CD4-positive, alpha-beta T cell treated with Interleukin-17A for 1 hour (primary cell): ENCODE measurements around the gene DCLK1.

ENCODE experiments used
- DNase-seq: peaks from one replicate; pipeline ENCODE4 v3.0.0-alpha.2; 2020

DCLK1 gene

GRCh38 chr13:35930665-35931631 lies 200.2 kb downstream of the DCLK1 start:
- DNase-seq: no peak

DNA sequence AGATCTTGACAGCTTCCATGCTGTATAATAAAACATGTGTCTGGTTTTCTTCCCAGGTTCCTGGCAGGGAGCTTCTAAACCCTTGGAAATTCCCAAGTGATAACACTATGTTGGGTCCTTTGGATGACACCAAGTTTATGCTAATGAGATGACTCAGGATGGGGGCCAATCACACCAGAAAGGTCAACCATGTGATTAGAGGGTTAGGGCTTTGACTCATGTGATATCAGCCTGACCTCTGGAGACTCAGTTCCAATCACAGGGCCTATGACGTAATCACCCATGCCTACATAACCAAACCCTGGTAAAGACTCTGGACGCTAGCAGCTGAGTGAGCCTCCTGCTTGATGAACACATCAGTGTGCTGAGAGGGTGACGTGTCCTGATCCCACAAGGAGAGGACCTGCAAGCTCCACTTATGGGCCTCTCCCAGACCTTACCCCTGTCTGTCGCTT lies 203.6 kb downstream of the DCLK1 start:
- DNase-seq: no peak

- DNase-seq: no peak
Measured at GRCh38 chr13:35926859-35927530, 204.2 kb downstream of the DCLK1 start.

DNA sequence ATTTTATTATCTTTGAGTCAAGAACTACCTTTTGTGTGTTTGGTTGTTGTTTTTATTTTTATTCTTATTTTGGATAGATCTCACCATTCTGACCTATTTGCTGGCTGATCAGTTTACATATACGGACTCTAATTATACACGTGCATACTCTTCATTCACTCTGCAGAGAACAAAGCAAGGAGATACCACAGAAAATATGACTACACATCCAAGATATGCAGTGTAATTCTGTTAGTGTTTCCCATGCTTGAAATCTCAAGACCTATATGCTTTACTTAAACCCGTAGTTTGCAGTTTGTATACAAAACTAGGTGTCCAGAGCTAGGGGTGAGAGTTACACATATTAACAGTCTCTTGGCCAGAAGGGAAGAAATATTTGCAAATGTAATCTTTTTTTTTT lies 205.5 kb downstream of the DCLK1 start:
- no peak for DNase-seq

DNA sequence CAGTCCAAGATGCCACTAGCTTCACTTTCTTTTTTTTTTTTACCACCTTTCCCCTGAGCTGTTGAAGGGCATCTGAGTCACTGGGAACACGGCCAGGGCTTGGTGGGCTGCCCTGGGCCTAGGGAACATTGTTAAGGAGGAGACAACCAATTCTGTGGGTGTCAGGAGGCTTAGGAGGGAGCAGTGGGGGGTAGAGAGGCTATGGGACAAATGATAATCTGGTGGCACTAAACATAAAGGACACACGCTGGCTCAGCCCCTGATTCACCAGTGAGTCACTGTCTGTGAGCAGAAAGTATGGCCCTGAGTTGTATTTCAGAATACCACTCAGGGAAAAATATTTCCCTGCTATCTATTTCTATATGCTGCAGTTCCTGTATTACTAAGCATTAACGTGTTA lies 207.8 kb downstream of the DCLK1 start:
- DNase-seq: no peak

DNA sequence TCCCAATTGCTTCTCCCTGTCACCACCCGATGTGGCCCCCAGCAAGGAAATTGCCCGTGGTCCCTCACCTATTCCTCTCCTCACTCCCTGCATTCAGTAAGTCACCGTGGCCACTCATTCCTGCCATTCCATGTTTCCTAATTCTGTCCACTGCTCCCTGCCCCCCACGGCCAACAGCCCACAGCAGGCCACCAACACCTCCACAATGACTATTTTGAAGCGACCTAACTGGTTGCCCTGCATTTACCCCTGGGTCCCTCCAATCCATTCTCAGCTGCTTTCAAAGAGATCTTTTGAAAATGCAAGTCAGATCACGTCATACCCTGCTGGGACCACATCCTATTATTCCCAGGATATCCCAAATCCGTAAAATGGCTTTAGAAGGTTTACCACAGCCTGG lies 210.4 kb downstream of the DCLK1 start:
- no peak for DNase-seq

- no peak for DNase-seq
Measured at GRCh38 chr13:35917942-35918645, 213.1 kb downstream of the DCLK1 start.

DNA sequence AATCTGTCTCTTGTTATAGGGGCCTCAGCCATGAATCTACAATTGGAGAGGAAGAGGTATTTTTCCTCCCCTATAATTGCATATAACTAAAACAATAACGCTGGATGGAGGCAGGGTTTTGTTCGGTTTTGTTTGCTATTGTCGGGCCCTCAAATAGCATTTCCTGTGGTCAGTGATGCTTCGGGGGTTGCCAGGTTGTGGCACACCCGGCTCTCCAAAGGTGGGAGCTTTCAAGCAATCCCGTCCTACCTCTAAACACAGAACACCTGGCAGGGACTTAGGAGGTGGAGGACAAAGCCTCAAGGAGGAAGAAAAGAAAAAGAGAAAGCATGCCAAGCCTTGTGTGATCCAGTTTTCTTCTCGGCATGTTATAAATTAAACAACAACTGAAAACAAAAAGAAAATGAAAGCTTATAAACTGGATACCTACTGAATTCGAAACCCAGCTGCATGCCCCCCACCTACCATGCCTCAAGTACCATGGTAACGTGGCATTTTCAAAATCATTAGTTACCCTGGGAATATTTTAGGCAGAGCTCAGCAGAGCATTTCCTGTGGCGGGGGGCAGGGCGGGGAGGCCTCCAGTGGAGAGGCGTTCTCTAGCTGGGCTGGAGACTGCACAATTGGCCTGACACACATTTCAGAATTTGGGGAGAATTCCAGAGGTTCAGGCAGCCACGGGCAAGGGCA lies 213.8 kb downstream of the DCLK1 start:
- no peak for DNase-seq

- no peak for DNase-seq
Measured at GRCh38 chr13:35916146-35916545, 215.0 kb downstream of the DCLK1 start.

DNA sequence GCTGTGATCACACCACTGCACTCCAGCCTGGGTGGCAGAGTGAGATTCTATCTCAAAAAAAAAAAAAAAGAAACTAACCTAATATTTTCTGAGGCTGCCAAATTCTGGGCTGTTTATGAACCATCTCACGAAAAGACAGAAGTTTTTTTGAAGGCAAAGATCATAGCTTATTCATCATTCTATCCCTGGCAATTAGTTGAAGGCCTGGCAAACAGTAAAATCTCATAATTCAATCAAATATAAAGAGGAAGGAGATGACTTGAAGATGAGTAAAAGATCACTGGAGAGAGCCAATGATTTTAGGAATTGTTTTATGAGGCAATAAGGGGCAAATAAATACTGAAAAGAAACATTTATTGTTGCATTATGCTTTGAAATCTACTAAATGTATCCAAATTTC lies 216.5 kb downstream of the DCLK1 start:
- DNase-seq: no peak

DNA sequence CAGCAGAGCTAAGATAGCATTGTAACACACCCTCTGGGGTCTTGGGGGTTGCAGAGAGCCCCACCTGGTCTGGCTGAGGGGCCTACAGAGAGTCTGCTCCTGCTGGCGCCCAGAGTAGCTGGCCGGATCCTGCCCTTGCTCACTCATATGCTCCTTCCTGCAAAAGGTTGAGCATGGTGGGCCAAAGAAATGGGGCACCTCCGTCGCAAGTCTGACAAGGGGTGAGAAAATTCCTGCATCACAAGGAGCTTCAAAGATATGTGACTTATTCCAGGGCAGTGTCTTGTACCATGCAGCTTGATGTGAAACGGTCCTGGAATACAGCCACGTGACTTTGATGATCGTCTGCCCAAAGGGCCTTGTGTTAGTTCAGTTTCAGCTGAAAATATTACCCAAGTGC lies 218.3 kb downstream of the DCLK1 start:
- no peak for DNase-seq

DNA sequence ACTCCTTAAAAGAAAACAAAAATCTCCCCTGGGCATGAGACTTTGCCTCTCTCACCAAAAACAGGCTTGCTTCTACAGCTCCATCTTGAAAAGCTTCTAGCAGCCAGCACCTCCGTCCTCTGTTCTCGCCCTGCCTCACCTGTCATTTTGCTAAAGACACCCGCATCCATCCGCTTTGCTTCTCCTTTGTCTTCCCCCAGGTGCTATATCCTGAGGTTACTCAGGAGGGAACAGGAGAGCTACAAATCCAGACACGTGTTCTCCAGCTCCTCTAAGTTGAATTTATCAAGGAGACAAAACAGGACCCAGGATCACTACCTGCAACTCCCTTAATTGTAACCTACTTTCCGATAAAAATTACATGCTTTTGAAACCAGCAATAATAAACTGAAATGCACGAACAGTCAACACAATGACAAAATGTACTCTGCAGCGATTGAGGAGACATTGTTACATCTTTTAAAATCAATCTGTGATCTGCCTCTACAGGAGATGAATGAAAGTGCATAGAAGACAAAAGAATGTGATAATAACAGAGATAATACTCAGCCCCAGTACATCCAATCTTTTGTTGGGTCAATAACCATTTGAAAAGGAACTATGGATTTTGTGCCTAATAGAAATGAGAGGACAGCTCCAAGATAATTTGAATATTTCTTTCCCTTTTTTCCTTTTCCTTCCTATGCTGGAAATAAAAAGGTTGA lies 221.2 kb downstream of the DCLK1 start:
- no peak for DNase-seq

- no peak for DNase-seq
Measured at GRCh38 chr13:35909091-35909490, 222.1 kb downstream of the DCLK1 start.

- no peak for DNase-seq
Measured at GRCh38 chr13:35908226-35908625, 223.0 kb downstream of the DCLK1 start.

DNA sequence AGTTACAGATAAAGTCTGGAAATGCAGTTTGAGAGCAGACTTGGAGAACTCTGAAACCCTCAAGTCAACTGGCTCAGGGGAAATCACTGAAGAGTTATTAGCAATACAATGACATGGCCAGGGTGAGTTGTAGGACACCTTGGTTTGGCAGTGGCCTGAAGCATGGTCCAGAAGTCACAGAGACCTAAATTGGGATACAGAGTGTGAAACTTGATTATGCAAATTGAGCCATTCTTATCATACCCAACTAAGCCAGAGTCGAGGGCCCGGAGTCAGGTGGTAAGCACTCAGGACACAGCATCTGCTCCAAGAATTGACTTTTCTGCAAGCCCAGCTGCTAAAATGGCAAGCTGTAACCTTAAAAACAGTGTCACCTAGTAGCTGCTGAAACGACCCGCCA lies 224.5 kb downstream of the DCLK1 start:
- no peak for DNase-seq

- DNase-seq: no peak
Measured at GRCh38 chr13:35903075-35903474, 228.1 kb downstream of the DCLK1 start.

DNA sequence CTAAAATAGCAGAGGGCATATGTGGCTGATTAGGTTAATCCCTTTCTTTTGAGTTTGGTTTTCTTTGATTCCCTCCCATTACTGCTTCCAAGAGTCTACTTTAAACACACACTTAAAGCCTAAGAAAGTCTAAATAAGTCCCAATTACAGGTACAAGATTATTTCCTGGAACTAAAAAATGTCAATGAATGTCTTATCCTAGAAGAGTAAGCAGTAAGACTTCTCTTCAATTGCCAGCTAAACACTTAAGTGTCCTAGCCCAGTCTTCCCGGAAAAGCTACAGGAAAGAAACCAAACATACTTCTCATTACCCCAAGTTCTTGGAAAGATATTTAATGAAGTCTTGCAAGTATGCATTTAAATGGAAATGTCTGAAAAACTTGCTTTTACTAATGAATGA lies 233.1 kb downstream of the DCLK1 start:
- DNase-seq: no peak

DNA sequence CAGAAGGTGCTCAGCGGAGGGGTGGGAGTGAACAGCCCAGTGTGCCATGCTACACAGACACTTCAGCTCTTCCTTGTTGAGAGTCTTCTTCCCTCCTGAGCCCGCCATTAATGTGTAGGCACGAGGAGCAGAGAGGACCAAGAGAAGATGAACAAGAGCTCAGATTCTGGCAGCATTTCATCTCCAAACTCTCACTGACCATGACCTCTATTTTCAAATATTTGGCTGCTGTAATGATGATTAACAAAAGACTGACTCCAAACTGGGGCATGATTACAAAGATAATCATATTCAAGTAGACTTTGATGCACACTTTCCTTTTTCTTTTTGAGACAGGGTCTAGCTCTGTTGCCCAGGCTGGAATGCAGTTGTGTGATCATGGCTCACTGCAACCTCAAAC lies 236.5 kb downstream of the DCLK1 start:
- no peak for DNase-seq

DNA sequence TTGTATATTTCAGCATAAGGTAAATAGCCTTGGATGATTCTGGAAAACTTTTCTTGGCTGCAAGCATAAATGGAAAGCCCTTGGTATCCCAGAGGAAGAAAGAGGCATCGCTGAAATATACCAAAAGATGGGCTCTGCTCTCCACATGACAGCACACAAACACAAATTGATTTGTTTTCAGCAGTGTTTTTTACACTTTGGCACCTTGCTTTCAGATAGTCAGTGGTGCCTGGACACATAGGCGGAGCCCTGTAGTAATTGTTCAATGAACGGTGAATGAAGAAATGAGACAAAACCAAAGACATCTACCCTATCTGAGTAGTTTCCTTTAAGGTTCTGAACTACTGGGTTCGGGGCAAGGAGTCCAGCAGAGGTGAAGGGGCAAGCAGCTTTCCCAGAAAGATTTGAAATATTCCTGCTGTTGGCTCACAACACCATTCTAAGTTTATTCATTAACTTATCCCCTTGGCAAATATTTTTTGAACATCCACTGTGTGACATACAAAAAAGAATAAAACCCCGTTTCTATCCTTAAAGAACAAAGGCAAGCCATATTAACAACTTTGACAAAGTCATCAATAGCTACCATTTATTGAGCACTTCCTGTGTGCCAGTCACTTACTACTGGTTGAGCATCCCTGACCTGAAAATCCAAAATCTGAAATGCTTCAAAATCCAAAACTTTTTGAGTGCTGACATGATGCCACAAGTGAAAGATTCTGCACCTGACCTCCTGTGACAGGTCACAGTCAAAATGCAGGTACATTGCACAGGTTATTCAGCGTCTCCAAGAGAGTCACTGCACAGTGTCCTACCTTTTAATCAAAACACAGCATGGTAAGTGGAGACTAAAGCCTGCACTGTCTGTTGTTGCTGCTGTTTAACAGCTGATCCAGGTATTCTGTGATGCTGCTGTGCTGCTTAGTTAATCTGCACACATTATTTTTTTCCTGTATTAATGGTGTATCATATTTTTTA lies 238.1 kb downstream of the DCLK1 start:
- DNase-seq: no peak

GRCh38 chr13:35891507-35892441 lies 239.4 kb downstream of the DCLK1 start:
- no peak for DNase-seq
